Measurements from ENCODE around the gene ABHD2.
"Not testable (repeated sequence)": the region's sequence is repeated elsewhere in the genome, so short reads cannot be mapped to it uniquely, and the experiment has no call there.

Gene ABHD2

DNA sequence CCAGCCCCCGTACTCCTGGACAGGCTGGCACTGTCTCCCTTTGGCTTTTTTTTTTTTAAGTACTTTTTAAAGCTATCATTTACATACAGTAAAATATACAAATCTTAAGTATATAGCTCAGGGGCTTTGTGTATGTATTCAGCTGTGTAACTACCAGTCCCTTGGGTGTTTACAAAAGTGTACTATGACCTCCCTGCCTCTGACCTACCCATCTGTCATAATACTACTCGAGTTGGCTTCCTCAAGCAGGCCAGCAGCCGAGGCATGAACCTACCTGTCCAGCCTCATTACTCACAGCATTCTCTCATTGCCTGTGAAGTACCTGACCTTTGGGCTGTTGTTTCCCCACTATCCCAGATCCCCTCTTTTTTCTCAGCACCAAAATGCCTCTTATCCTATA lies 33.2 kb downstream of the ABHD2 start:
- no peak for DNase-seq (ENCODE audit: low read depth)

DNA sequence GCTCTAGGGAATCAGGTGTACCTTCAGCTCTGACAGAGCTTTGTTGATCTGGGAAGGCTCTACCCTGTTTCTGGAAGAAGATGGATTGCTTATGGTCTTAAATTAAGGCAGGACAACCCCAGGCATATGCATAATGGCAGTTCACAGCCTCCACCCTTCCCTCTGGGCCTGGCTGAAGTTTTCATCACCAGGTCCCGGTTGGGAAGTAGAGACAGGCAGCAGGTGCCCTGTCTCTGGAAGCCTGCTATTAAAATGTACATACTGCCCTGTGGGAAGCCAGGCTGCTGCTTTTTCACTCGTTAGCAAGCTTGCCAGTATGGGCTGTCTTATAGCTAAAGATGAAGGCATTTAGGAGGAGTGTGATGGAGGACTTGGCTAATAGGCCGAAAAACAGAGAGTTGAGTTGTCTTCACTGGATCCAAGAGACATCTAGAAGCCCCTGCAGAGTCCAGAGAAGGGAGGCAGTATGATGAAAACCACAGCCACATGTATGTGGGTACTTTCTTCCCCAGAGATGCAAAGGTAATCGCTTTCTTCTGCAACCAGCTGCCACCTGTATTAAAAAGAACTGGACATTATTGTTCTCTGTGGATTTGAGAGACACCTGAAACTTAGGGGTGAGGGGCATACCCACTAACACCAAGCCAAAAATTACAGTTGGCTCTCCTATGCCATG lies 34.4 kb downstream of the ABHD2 start:
- no peak for DNase-seq (ENCODE audit: low read depth)

DNA sequence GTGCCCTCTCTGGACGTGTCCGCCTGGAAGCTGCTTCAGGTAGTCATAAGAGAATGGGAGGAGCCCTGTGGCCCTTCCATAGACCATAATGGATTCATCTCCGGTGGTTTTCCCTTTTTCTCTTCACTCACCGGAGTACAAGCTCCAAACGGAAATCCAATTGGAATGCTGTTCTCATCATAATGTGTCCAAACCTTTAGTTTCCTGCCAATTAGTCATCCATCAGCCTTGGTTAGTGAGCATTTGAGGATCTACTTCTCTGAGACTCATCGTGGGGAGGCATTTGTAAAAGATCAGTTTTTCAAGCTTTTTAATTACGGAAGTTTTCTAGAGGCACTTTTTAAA lies 34.9 kb downstream of the ABHD2 start:
- DNase-seq (ENCODE audit: low read depth) = no peak

DNA sequence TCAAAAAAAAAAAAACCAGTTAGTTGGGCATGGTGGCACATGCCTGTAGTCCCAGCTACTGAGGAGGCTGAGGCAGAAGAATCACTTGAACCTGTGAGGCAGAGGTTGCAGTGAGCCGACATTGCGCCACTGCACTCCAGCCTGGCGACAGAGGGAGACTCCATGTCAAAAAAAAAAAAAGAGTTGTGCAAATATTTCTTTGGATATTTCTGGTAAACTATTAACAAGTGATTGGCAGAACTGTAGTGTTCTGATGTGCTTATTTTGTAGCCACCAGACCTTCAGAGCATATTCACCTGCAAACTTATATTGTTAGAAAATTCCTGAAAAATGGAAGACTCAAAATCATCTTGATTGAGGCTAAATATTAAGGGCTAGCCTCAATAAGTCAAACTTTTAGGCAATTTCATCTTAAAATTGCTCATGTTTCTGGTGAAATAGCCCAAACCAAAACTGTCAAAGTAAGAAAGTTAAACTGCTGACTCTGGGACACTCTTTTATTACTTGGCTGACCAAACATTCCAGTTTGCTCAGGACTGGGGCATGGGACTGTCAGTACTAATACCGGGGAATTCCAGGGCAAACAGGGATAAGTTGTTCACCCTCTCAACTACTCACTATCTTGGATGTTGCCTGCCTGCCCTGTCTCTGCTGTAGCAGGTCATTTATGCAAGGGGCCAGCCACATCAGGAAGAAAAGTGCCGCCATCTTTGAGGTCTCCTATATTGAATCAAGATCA lies 37.0 kb downstream of the ABHD2 start:
- no peak for DNase-seq (ENCODE audit: low read depth)

DNA sequence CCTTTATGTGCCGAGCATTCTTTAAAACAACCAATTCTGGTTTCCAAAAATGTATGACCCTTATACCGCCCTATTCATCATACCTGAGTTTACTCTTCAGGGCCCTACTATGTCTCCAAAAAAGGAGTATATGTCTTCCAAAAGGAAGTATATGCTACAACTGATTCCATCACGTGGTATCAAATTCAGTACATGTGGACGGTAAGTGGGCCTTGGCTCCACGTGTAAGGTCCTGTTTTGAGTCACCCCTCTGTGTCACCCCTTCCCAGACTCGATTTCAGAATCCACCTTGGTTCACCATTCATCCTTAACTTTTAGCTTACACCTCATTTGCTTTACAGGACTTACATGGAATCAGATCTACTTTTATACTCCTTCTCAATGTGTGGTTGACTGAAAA lies 37.8 kb downstream of the ABHD2 start:
- DNase-seq (ENCODE audit: low read depth) = no peak

DNA sequence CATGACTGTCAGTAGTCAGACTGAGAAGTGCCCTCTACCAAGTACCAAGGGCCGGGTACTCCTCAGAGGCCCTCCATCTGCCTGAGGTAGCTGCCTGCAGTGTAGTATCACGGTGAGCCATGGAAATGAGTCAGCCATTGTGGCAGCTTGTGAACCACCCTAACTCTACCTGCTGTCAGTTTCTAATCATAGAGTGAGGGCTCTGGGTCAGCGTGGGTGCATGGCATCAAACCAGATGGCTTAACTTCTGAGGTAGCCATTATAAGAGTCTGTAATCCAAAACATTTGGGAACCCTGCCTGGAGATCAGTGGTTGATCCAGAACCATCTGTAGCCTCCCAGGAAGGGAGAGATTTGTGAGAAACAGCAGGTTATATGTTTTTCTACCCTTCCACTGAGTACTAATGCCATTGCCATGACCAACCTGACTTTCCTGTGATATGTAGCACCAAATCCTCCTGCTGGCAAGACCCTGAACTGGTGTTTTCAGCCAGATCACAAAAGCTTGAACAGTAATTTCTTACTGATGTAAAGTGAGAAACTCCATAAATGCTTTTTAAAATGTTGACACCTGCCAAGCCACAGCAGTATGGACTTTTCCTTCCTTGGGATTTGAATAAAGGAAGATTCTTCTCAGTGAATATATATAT lies 38.9 kb downstream of the ABHD2 start:
- no peak for DNase-seq (ENCODE audit: low read depth)

DNA sequence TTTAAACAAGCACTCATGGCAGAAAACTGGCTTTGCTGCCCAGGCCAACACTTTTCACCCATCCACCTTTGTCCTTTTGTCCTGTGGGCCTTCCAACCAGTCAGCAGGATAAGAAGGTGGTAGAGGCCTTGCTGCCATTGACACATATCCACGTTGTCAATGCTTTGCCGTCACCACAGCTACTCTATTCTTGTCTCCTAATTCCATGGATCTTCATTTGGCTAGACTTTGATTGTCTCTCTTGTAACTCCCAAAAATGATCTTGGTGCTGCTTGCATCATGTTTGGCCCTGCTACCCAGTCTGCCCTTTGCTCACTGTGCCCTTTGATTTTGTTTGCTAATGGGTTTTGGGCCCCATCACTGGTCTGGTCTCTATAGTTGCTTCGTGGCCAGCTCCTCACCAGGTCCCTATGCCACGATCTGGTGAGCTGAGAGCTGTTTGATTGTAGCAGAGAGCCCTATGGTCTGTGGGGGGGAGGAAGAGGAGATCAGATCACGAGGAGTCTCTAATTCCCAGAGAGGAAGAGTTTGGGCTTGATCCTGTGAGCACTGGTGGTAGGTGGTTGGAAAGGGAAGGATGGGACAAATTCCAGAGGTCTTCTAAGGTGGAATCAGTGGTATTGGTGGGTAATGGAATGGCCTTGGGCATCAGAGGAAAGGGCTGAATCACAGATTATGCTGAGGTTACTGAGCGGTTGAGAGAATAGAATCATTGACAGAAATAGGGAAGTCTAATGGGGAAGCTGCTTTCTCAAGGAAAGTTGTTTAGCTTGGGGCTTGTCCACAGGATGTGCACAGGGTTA lies 40.3 kb downstream of the ABHD2 start:
- DNase-seq (ENCODE audit: low read depth) = no peak

DNA sequence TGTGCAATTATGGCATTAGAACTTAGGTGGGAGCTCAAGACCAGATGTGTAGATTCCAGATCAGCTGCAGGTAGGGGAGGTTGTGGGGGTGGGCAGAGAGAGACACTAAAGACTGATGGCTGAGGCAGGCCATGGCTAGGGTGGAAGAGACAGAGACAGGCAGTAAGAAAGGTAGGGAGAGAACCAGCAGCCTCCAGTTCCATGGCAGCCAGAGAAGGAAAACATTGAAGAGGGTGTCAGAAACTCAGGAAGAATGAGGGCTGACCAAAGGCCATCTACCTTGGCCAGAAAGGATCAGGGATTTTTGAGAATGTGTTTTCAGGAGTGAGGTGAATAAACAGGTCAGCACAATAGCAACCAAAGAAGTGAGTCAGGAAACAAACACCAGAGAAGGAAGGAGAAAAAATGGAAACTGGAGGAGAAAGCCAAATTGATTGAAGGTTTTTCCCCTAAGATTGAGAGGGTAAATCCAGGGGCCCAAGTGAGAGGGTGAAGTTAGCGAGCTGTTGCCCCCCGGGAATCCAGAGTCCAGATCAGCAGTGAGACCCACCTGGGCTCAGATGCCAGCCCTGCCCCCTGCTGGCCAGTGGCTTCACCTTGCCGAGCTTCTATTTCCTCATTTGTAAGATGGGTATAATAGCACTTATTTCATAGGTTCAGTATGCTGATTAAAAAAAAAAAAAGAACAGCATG lies 41.0 kb downstream of the ABHD2 start:
- DNase-seq (ENCODE audit: low read depth) = peak; percentile 39

DNA sequence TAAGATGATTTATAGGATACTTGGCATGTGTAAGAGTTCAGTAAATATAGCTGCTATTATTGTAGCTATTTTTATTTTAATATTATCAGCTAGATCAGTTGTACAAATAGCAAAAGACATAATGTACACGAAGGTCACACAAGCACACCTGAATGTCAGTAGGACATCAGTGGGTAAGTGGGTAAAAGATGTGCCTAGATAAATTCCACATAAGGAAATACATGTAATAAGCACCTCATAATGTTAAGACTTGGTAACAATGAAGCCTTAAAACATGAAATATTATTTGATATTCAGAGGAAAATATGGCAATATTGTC lies 41.5 kb downstream of the ABHD2 start:
- no peak for DNase-seq (ENCODE audit: low read depth)

DNA sequence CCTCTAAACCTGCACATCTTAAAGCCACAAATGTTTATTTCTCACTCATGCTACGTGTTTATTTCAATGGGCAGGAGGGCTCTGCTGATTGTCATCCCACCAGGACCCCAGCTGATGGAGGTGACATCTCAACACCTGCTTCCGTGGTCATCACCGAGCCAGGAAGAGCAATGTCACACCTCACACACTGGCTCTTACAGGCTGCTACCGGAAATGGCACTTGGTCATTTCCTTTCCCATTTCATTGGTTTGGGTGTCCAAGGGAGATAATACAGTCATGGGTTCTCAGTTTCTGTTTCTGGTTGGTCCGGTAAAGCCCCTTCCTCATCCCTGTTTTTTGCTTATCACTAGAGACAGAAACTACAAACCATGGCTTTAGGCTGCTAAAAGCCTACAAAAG lies 41.9 kb downstream of the ABHD2 start:
- DNase-seq (ENCODE audit: low read depth) = peak; percentile 14

DNA sequence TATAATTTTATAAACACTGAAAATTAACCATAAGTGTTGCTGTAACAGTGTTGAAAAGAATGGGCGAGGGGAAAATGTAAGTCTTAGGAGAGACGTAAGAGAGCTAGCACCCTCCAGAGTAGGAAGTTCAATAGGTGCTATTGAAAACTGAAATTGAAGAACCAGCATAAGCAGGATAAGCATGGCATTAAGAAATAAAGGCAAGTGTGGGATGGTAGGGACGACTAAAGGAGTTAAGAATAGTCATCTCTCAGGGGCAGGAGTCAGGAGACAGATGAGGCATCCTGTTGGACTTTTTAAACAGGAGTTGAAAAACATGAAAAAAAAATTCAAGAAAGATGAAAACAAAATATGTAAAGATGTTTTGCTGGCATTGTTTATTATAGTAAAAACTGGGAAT lies 43.5 kb downstream of the ABHD2 start:
- no peak for DNase-seq (ENCODE audit: low read depth)

DNA sequence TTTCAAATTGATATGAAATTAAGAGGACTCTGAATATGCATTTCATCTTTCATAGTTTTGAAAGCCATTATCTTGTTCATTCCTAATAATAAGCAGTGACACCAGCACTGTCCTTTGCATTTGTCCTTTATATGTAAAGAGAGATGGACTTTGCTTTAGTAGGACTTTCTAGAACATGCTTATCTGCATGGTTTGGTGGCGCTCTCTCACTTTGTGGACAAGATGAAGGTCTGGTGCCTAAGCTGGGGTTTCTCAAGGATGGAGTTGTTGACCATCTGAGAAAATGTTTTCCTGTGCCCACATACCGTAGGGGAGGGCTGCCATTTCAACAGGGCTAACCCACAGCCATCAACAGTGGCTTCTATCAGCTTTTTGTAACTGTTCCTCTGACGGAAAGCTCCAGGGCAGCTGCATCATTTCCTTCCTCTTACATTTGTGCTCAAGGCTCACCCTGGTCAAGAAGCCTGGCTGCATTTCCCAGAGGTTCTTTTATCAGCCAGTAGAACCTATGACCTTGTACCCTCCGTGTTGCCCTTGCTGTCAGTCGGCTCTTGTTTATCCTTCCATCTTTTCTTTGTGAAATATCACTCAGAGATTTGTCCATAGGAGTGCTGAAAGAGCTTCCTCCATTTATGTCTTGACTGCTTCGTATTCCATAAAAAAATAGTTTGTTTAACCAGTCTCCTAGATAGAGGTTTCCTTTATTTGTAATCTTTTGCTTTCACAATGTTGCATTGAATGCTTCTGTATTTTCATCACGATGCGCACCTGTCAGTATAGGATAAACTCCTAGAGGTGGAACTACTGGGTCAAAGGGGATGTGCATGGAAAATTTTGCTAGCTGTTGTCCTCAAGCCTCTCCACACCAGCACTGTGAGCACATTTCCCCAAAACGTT lies 44.6 kb downstream of the ABHD2 start:
- no peak for DNase-seq (ENCODE audit: low read depth)

DNA sequence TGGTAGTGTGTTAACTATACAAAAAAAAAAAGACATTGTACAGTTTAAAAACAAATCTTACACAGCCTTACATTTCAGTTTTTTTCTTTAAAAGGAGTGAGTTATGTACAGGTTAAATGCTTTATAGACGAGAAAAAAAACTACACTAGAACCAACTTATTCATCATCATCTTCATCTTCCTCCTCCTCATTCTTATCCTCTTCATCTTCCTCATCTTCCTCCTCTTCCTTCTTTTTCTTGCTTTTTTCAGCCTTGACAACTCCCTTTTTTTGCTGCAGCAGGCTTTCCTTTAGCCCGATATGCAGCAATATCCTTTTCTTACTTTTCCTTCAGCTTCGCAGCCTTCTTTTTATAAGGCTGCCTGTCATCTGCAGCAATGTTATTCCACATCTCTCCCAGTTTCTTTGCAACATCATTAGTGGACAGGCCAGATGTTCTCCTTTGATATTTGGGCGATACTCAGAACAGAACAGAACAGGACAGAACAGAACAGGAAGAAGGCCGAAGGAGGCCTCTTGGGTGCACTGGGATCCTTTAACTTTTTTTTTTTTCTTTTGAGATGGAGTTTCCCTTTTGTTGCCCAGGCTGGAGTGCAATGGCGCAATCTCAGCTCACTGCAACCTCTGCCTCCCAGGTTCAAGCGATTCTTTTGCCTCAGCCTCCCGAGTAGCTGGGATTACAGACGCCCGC lies 47.3 kb downstream of the ABHD2 start:
- not testable (repeated sequence) for DNase-seq (ENCODE audit: low read depth)

DNA sequence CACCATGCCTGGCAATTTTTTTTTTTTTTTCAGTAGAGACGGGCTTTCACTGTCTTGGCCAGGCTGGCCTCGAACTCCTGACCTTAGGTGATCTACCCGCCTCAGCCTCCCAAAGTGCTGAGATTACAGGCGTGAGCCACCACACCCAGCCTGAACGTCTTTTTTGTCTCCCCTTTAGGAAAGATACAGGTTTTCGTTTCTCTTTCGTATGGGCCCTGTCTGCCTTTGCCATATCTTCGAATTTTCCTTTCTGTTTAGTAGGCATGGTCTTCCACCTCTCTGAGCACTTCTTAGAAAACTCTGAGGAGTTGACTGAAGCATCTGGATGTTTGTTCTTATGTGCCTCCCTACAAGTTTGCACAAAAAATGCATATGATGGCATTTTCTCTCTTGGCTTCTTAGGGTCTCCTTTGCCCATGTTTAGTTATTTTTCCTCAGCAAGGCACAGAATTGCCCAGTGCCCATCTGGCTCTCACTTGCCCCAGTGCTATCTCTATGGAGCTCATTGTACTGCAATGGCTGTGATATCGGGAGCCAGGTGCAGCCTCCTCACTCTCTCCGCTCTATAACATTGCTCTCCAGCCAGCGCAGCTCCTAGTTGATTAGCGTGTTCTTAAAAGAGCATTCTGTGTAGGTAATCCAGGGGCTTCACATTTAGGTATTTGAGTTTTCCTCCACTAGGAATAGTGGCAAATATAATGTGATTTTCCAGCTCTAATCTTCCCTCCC lies 48.0 kb downstream of the ABHD2 start:
- no peak for DNase-seq (ENCODE audit: low read depth)

DNA sequence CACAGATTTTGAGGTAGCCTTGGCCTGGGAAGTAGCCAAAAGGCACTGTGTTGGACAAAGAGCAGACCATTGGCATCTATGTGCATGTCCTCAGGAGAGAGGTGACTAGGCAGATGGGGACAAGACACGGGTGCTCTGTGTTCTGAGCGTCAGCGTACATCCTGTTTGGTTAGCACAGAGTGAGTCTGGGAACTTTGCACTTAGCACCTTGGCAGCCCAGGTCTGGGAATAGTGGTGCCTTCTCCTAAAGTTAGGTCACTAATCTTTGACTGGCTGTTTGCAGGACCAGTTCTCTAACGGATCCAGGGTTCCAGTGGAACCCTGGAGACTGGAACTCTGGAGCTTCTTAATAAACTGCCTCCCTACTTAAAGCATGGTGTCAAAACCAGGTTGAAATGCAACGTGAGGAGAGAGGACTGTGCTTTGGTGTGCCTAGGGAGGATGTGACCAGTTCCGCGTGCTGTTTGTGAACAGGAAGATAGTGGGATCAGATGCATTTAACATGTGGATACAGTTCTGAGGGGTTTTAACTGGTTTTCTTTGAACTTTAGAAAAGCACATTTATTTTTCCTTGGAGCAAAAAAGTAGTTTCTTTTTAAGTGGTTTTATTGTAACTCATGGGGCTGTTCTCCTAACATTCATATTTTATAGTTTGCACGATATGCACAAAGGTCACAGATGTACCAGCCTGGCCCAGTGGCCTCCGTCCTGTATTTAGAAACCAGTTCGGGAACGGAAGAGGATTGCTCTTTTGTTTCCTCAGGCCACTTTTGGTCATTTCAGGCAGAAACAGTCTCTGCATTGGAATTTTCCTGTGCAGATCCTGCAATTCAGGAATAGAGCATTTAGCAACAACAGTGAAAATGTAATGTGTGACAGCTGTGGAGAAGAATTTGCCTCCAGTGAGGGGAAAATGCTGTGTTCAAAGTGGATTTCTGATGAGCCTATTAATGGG lies 48.8 kb downstream of the ABHD2 start:
- no peak for DNase-seq (ENCODE audit: low read depth)

DNA sequence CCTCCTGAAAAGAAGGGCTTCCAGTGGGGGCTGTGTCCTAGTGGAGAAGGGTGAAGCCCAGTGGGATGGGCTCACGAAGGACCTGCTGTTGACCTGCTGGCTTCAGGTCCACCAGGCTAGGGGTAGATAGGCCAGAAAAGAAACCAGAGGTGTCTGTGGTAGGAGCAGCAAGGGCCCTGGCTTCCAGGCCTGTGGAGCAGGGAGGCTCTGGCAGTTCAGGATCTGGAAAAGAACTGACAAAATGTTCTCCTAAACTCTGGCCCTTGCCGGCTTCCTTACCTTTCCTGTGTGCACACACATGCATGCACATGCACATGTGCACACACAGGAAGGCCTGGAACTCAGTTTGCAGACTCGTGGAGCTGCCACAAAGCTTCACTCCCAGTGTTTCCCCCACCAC lies 49.7 kb downstream of the ABHD2 start:
- no peak for DNase-seq (ENCODE audit: low read depth)

DNA sequence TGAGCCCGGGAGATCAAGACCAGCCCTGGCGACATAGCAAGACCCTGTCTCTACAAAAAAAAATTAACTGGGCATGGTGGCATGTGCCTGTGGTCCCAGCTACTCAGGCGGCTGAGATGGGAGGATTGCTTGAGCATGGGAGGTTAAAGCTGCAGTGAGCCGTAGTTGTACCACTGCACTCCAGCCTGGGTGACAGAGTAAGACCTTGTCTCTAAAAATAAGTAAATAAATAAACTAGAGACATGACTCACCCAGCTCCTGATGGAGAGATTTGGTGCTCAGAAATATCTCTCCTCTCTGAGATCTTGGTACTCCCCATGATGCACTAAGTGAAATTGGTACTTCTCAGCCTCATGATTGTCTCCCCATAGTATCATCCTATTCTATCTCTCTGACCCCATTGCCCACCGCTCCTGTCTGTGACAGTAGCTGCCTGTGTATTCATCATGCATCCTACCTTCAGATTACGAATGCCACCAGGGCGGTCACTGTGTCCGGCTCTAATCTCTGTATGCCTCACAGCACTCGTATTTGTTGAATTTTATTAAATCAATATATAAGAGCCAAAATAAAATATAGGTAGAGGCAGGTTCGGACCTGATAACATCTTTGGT lies 50.9 kb downstream of the ABHD2 start:
- DNase-seq (ENCODE audit: low read depth) = no peak

Measured in stimulated activated CD8-positive, alpha-beta memory T cell treated with anti-CD3 and anti-CD28 coated beads, Interleukin-4, amount 100 ng/mL, for 24 hours (primary cell).